Stimulated activated CD8-positive, alpha-beta memory T cell treated with anti-CD3 and anti-CD28 coated beads, Interleukin-4, amount 100 ng/mL, for 48 hours (primary cell): Measurements from ENCODE around the gene KIFC1.

Source experiments
- DNase-seq: peaks from one replicate; pipeline ENCODE4 v3.0.0-alpha.2; 2020

Gene KIFC1

DNA sequence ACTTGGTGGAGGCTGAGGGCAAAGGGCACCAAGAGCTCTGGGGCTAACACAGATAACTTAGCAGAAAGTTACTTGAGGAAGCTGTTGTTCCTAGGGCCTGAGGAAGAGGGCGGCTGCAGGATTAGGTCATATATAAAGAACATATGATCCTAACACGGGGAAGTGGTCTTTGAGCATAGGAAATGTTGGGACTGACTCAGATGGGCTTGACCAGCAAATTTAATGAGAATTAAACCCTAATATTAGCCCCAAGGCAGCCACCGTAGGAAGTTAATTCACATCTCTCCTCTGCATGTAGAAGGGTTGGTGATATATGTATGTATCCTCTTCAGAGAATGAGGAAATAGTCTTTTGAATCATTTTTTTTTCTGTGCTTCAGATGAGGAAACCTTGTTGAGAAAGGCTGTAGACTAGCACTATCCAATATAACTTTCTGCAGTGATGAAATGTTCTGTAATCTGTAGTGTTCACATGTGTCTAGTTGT lies 53.5 kb downstream of the KIFC1 start:
- DNase-seq, result no peak

- DNase-seq, result no peak
Observed at GRCh38 chr6:33446356-33446755, 54.7 kb downstream of the KIFC1 start.

- DNase-seq, result no peak
Observed at GRCh38 chr6:33450434-33450833, 58.8 kb downstream of the KIFC1 start.

- no peak for DNase-seq
Observed at GRCh38 chr6:33451606-33452005, 60.0 kb downstream of the KIFC1 start.

GRCh38 chr6:33452496-33452895 lies 60.9 kb downstream of the KIFC1 start:
- no peak for DNase-seq

DNA sequence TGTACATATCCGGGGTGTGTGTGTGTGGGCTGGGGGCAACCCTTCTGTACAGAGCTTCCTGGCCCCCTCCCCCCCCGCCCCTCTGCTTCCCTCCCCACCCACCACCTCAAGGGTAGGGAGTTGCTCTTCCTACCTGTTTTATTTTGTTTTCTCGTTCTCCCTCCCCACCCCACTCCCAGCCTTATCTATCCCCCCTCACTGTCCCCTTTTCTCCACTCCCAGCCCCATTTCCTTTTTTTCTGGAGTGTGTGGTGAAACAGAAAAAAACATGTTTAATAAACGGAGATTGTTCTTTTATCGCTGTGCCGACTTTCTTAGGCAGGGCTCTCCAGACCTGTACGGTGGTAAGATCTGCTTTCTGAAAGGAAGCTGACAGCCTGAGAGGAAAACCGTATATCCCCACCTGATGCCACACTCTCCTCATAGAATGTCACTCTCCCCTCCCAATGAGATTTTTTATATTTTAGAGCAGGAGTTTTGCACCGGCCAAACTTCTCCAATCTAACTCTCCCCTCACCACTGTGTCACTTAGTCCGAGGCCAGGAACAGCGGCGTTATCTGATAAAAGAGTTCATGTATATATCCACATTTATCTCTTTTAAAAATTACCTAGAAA lies 61.9 kb downstream of the KIFC1 start:
- no peak for DNase-seq

DNA sequence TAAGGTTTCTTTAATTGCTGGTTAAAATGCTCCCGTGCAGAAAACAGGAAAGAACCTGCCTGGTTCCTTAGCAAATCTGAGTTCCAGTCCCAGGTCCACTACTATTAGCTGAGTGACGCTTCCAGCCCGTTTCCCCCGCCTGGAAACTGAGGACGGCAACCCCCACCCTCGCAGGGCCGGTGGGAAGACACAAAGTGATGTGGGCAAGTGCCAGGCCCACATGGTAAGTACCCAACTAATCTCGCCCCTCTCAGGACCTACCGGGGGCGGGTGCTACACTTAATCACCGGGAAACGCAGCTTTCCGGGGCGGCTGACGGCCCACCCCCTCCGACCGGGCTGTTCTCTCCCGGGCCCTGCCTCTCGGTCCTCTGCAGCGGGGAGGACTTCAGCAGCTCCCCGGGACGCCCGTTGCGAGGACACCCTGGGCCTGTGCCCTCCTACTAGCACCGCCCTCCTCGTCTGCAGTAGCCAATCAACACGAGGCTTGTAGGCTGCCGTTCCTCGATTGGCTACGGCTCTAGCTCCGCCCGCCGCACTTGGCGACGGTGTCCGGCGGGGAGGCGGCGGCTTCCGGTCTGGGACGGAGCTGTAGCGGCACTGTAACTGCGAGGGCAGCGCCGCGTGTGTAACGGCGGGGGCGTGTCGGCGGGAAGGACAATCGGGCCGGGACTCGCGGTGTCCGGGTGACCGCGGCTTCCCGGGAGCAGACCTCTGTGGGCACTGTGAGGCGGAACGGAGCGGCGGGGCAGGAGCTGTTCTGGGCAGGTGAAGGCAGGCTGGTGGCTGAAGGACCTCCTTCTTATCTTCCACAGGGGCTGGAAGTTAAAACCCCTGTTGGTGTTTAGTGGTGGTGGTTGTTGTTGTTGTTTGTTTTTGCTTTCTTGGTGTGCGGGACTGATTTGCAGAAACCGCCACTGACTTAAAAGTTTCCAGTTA lies 62.7 kb downstream of the KIFC1 start, which contains the start of gene ZBTB9:
ZBTB9 (plus strand) TSS at position 568 of the 938 bp plus-strand sequence. CDS start 525 bp downstream, outside the sequence.
- peak; percentile 95 for DNase-seq

GRCh38 chr6:33455051-33455450 lies 63.4 kb downstream of the KIFC1 start:
- no peak for DNase-seq

DNA sequence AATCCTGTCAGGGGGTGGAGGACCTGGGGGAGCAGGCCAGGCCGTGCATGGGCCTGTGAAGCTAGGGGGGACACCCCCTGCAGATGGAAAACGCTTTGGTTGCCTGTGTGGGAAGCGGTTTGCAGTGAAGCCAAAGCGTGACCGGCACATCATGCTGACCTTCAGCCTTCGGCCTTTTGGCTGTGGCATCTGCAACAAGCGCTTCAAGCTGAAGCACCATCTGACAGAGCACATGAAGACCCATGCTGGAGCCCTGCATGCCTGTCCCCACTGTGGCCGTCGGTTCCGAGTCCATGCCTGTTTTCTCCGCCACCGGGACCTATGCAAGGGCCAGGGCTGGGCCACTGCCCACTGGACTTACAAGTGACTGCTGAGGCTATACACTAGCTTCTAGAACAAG lies 64.5 kb downstream of the KIFC1 start:
- no peak for DNase-seq

DNA sequence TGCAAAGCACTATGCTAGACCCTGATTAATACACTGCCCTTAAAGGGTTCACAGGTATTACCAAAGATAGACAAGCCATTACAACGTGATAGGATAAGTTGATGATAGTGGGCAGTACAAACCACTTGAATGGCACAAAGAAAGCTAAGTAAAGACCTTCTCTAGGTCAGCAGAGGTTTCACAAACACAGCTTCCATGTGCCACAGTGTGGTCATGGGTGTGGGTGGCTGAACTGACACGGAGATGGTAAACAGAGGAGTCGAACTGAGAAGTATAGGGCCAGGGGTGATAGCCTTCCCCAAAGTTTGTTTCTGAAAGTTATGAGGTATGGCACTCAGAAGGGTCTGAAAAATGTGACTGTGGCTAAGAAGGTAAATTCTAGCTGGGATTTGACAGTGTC lies 67.1 kb downstream of the KIFC1 start:
- no peak for DNase-seq

DNA sequence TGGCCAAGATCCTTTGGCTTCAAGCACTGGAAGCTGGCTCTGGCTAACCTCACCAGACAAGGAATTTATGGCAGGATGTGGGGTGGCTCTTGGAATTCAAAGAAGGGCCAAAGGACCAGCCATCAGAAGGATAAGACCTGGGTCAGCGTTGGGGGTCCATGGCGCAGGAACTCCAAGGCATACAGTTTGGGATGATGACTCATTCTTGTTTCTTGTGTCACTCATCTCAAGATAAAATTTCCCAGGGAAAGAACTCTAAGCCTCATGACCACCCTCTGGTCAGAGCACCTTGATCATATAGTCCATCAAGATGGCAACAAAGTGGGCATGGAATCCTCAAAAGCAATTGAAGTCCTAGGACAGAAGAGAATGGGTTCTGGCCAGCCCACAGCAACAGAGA lies 67.6 kb downstream of the KIFC1 start:
- DNase-seq, result no peak
